HG02623 (cell line): ENCODE measurements around the gene PILRA.
"Not testable (repeated sequence)": the region's sequence is repeated elsewhere in the genome, so short reads cannot be mapped to it uniquely, and the experiment has no call there.

Experiments used
- ATAC-seq: cut with Tn5 transposase; IDR thresholded peaks from one replicate; pipeline ENCODE4 v1.9.1; 2021; ENCODE audit warnings: moderate library complexity; ENCODE audit not compliant: unreplicated experiment

PILRA gene

DNA sequence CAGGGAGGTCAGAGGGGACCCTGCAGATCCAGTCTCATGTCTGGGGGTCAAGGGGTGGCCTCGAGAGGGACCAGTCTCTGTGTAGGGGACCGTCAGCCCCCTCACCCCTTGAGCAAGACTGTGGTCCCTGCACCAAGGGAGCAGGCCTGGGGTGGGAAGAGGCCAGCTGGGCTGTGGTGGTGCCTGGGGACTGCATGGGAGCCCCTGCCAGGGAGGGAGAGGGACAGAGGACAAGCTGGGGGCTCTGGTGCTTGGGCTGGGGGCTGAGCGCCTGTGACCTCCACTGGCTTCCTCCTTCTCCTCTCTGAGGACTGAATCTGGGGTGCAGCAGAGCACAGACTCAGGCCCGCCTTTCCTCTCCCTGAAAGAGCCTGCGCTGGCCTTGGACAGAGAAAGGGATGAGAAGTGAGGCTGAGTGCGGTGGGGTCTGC, 16.1 kb upstream of the PILRA start:
- ATAC-seq = no peak

DNA sequence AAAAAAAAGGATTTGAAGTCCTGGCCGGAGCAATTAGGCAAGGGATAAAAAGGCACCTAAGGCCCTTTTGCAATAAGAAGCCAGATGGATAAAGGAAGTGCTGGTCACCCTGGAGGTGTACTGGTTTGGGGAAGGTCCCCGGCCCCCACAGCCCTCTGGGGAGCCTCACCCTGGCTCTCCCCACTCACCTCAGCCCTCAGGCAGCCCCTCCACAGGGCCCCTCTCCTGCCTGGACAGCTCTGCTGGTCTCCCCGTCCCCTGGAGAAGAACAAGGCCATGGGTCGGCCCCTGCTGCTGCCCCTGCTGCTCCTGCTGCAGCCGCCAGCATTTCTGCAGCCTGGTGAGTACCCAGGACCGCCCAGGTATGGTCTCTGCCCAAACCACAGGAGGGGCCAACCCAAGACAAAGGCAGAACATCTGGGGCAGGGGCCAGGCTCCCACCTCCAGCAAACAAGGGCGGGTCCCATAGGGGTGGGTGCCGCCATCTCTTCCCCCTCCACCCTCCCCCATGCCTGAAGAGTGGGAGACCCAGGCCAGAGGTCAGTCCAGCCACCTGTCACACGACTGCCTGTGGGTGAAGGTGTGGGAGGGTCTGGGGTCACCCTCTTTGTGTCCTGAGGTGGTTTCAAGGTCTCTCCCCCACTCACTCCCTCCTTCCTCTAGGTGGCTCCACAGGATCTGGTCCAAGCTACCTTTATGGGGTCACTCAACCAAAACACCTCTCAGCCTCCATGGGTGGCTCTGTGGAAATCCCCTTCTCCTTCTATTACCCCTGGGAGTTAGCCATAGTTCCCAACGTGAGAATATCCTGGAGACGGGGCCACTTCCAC, 15.0 kb upstream of the PILRA start, which contains the start of gene PILRB:
TSS of gene PILRB (plus strand) at position 91 of the 830 bp plus-strand sequence. CDS start at position 277, 186 bp downstream.
- ATAC-seq = no peak

DNA sequence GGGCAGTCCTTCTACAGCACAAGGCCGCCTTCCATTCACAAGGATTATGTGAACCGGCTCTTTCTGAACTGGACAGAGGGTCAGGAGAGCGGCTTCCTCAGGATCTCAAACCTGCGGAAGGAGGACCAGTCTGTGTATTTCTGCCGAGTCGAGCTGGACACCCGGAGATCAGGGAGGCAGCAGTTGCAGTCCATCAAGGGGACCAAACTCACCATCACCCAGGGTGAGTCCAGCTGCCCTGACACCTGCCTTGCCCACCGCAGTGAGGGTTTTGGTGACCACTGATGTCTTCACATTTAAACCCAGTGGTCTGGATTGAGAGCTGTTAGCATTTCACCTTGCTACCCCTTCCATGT, 14.5 kb upstream of the PILRA start:
- ATAC-seq = no peak

DNA sequence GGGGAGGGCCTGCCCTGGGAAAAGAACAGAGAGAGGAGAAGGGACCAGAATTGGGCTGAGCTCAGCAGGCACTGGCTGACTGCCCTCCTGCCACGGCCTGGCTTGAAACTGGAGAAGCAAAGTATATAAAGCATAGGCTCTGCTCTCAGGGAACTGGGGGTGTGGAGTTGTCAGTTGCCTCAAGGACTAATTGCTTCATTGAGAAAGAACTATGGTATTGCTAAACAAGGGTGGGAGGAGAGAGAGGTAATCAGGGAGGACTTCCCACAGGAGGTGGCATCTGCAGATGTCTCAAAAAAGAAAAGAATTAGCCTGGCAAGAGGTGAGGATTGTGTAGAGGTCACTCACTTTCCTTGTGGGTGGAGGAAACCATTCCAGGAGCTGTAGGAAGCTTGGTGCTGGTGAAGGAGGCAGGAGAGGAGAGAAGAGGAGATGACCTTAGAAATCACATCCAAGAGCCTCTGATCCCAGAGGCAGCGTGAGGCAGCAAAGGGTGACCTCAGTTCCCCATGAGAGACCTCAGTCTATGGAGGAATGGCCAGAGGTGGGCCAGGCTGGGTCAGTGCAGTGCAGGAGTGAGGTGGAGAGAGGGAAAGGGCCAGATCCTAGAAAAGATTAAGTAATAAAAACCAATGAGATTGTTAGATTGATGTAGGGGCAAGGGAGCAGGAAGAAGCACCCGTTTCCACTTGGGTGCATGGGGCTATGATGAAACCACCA, 13.0 kb upstream of the PILRA start:
- no peak for ATAC-seq

DNA sequence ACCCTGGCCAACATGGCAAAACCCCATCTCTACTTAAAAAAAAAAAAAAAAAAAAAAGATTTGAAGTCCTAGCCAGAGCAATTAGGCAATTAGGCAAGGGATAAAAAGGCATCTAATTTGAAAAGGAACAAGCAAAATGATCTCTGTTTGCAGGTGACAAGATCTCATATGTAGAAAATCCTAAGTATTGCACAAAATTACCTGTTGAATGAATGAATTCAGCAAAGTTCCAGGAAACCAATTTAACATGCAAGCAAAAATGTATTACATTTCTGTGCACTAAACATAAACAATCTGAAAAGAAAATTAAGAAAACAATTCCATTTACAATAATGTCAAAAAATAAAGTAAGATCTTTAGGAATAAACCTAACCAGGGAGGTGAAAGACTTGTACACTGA, 10.2 kb upstream of the PILRA start:
- no peak for ATAC-seq

DNA sequence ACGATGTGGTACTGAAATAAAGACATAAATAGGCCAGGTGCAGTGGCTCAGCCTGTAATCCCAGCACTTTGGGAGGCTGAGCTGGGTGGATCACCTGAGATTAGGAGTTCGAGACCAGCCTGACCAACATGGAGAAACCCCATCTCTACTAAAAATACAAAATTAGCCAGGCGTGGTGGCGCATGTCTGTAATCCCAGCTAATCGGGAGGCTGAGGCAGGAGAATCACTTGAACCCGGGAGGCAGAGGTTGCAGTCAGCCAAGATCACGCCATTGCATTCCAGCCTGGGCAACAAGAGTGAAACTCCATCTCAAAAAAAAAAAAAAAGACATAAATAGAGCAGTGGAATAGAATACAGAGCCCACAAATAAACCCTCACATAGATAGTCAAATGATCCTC, 9.5 kb upstream of the PILRA start:
- not testable (repeated sequence) for ATAC-seq

DNA sequence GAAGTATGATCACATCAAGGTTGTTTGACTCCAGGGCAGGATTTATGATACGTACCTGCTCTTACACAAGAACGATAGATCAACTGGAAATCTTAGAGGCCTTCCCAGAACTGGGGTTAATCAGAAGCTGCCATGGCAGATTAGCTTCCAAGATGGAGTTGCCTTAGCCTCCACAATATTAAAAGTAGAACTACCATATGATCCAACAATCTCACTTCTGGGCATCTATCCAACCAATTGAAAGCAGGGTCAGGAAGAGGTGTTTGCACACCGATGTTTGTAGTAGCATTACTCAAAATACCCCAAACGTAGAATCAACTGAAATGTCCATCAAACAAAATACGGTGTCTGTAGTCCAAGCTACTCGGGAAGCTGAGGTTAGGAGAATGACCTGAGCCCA, 8.8 kb upstream of the PILRA start:
- ATAC-seq = no peak

DNA sequence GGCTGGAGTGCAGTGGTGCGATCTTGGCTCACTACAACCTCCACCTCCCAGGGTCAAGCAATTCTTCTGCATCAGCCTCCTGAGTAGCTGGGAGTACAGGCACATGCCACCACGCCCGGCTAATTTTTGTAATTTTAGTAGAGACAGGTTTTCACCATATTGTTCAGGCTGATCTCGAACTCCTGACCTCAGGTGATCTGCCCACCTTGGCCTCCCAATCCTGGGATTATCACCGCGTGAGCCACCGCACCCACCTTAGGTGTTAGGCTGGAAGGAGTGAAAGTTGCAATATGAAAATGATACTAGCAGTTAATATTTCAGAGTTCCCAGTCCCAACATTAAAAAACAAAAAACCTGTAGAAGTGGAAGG, 7.3 kb upstream of the PILRA start:
- ATAC-seq = not testable (repeated sequence)

DNA sequence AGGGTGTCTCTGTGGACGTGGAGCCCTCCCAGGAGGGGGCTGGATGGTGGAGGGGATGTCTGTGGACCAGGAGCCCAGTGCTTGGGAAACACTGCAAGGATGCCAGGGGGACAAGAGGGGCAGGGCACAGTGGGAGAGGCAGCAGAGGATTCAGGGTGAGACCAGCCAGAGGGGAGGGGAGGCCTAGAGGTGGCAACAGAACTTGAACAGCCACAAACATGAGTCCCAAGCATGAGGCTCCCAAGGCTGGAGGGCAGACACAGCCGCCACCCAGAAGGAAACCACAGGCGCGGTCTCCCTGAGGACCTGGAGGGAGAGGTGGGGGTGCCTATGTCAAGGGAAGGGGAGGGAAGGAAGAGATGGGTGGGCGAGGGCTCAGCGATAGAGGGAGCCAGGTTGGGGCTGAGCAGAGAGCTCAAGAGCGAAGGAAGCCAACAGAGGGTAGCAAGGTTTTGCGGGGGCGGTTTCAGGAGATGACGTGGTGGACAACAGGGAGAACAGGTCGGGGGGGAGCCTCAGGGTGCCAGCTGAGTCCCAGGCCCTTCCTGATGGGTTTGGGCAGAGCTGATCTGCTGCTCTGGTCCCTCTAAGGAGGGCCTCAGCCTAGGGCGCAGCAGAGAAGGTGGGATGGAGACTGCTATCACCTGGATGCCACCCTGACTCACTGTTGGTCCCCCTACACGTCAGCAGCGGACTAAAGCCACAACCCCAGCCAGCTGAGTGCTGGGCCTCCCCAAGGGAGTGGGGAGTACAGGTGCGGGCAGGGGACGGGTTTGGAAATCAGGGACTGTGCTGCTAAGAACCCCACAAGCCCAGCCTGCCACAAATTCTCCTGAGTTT, 6.7 kb upstream of the PILRA start:
- no peak for ATAC-seq

DNA sequence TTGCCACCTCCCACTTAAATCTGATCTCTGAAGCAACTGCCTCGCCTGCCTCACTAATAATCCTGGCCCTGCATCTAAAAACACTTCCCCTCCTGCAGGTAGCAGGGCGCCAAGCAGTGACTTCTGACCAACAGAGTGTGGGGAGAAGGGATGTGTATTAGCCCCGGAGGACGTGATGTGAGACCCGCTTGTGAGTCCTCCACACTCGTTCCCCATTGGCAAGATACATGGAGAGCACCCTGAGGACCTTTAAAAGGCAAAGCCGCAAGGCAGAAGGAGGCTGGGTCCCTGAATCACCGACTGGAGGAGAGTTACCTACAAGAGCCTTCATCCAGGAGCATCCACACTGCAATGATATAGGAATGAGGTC, 6.1 kb upstream of the PILRA start:
- ATAC-seq = no peak

DNA sequence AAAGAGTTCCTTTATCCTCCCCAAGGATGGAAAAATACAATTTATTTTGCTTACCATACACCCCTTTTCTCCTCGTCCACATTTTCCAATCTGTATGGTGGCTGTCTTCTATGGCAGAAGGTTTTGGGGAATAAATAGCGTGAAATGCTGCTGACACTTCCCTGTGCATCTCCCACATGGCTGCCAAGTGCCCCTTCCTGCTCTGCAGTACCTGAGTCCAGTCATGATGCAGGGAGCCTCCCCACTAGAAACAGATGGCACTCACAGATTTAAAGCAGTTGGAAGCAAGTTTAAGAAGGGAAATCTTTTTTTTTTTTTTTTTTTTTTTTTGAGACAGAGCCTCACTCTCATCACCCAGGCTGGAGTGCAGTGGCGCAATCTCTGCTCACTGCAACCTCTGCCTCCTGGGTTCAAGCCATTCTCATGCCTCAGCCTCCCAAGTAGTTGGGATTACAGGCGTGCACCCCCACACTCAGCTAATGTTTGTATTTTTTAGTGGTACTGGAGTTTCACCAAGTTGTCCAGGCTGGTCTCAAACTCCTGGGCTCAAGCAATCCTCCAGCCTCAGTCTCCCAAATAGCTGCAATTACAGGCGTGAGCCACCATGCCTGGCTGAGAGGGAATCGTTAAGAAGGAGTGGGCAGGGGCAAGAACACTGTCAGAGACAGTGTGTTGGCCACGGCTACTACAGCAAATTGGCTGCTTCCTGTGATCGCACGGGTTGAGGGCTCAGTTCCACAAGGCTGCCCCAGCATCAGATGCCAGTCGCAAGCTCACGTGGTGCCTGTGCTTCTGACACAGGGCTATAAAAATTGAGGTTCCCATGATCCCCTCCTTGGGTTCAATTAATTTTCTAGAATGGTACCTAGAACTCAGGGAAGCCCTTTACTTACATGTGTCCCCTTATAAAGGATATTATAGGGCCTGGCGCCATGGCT, 5.3 kb upstream of the PILRA start:
- ATAC-seq = no peak

DNA sequence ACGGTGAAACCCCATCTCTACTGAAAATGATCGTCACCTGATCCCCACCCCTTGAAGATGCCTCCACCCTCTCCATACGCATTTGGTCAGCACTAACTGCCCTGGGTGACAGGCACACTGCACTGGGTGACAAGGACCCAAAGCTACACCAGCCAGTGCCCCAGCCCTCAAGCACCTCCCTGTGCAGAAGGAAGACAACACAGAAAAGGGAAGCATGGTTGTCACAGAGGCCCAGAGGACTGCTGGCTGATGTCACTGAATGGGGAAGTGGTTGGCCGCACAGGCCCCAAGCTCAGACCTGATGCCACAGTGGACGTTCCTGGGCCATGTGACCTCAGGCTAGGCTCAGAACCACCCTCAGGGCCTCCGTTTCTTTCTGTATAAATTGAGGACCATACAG, 4.2 kb upstream of the PILRA start:
- ATAC-seq = peak; percentile 61

DNA sequence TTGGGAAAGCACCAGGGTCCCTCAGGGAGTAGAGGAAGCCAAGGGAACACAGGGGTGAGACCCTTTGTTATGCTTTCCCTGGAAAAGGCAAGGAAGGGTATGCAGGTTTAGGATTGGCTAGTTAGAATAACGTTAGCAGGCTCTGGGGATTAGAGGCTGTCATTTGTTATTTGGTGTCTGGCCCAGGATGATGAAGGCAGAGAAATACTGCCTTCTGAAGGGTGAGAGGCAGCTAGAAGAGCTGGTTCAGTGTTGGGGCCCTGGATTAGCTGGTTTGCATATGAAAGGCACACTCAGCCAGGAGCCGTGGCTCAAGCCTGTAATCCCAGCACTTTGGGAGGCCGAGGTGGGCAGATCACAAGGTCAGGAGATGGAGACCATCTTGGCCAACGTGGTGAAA, 3.0 kb upstream of the PILRA start:
- ATAC-seq = no peak

DNA sequence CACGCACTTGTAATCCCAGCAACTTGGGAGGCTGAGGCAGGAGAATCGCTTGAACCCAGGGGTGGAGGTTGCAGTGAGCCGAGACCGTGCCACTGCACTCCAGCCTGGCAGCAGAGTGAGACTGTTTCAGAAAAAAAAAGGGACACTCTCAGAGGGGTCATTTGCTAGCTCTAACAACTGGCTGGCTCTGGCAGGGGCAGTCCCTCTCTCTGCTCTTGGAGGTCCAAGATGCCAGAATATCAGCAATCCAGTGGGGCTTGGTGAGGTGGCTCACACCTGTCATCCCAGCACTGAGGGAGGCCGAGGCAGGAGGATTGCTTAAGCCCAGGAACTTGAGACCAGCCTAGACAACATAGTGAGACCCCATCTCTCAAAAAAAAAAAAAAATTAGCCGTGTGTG, 2.5 kb upstream of the PILRA start:
- ATAC-seq = no peak

DNA sequence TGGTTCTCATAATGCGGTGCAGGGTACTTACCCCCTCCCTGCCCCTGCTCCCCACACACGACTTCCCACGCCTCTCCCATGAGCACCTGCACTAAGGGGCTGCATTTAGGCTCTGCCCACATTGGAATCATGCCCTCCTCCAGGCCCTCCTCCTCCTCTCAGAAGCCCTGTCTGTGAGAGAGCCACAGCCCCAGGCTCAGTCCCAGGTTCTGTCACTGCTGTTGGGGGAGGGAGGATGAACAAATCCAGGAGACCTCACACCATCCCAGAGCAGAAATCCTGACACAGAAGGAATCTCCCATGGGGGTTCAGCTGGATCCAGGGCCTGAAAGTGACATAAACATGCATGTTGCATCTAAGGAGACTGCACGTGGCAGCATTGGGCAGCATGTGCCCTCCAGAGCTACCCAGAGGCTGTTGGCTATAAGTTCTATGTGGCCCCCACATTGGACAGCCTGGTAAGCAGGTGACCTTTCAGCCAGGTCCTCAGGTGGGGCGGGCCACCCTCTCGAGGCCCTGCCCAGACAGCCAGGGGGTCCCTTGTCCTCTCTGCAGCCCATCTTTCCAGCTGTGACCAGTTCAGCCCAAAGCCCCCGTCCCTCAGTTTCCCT, 1.6 kb upstream of the PILRA start:
- ATAC-seq = no peak

DNA sequence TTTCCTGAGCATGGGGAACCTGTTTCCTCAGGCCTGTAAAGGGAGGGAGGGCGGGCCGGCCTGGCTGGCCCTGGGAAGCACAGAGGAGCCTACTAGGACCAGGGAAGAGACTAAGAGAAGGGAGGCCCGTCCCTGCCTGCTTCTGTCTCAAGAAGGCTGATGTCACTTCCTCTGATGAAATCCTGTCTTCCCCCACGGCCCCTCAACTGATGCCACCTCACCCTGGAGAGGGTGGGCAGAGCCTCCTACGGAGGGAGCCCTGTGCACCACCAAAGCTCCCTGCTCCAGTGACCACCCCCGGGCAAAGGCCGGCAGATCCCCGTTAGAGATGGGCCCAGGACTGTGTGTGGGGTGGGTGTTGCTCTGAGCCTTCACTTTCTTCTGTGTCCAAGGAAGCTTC, 1.0 kb upstream of the PILRA start:
- no peak for ATAC-seq

DNA sequence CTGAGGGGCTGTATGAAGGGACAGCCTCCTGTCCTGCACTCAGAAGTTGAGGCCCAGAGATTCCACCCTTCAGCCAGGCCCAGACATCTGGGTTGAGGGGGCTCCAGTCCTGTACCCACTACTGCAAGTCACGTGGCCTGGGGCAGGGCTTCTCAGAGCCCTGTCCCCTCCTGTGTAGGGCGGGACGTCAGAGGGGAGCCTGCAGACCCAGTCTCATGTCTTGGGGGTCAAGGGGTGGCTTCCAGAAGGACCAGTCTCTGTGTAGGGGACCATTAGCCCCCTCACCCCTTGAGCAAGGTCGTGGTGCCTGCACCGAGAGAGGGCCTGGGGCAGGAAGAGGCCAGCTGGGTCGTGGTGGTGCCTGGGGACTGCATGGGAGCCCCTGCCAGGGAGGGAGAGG, 593 bp upstream of the PILRA start:
- ATAC-seq = no peak

DNA sequence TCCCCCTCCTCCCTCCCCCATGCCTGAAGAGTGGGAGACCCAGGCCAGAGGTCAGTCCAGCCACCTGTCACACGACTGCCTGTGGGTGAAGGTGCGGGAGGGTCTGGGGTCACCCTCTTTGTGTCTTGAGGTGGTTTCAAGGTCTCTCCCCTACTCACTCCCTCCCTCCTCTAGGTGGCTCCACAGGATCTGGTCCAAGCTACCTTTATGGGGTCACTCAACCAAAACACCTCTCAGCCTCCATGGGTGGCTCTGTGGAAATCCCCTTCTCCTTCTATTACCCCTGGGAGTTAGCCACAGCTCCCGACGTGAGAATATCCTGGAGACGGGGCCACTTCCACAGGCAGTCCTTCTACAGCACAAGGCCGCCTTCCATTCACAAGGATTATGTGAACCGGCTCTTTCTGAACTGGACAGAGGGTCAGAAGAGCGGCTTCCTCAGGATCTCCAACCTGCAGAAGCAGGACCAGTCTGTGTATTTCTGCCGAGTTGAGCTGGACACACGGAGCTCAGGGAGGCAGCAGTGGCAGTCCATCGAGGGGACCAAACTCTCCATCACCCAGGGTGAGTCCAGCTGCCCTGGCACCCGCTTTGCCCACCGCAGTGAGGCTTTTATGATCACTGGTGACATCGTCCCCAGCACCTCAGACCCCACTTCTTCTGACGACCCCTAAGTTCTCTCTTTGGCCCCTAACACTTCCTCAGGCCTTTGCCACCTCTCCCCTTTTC, 747 bp downstream of the PILRA start:
- ATAC-seq = not testable (repeated sequence)

DNA sequence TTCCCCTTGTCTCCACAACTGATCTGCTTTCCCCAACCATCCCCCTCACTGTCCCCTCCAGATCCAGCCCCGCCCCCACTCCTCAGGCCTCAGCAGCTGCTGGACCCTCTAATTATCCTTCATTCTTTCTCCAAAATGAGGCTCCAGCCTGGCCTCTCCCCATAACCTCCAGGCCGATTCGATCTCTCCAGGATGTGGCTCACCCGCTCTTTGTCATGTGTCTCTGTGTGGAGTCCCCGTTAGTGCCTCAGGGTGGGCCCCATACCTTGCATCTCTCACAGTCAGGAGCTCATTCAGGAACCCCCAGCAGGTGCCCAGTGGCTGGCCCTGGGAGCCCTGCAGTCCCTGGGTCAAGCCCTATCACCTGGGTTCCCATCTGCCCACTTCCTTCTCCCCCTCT, 1.3 kb downstream of the PILRA start:
- ATAC-seq = no peak
